Breast epithelium (tissue), 4 donors: ENCODE results near the gene ADARB2. TPM values are rescaled to one million over a fixed set of nuclear protein-coding genes. Genes with fewer than 3 reads are reported as not detected.

Experiments
- DNase-seq, 2 donors: peaks; one replicate each; pipeline ENCODE4 v3.0.0-alpha.2; 2019; ENCODE audit warnings: low spot score in 2 of 2
- H3K27ac ChIP-seq, 2 donors: fragments of 200-600 bp; sonication (generic) in 1 of 2; one replicate each; pipeline ENCODE4 v1.5.1; 2016 to 2019; ENCODE audit warnings: mild to moderate bottlenecking in 1 of 2
- H3K27me3 ChIP-seq, 2 donors: fragments of 200-600 bp; sonication (generic) in 1 of 2; one replicate each; pipeline versions ENCODE4 v1.5.1 to v1.6.0; 2017 to 2019; ENCODE audit warnings: control low read depth in 1 of 2, mild to moderate bottlenecking in 1 of 2
- H3K36me3 ChIP-seq: fragments of 200-600 bp; one replicate; pipeline ENCODE4 v1.5.1; 2019
- H3K4me1 ChIP-seq, 2 donors: fragments of 200-600 bp; sonication (generic); one replicate each; pipeline ENCODE4 v1.5.1; 2016 to 2019; ENCODE audit warnings: control low read depth in 1 of 2
- H3K4me3 ChIP-seq, 3 donors: fragments of 200-600 bp; sonication (generic); 1 replicate in 2 of 3; 2 replicates in 1 of 3; pipeline ENCODE4 v1.5.1; 2016 to 2019; ENCODE audit warnings: mild to moderate bottlenecking in 3 of 3, moderate library complexity in 2 of 3
- H3K9me3 ChIP-seq, 2 donors: fragments of 200-600 bp; sonication (generic) in 1 of 2; one replicate each; pipeline ENCODE4 v1.5.1; 2016 to 2019; ENCODE audit warnings: control low read depth in 1 of 2
- POLR2A ChIP-seq: fragments of 450-650 bp; IDR thresholded peaks from one replicate; pipeline ENCODE4 v1.6.1; 2016; ENCODE audit warnings: antibody characterized with exemption, mild to moderate bottlenecking, moderate library complexity
- POLR2AphosphoS5 ChIP-seq, 3 donors: sonication (generic); formaldehyde crosslinking; IDR thresholded peaks; one replicate each; pipeline ENCODE4 v1.6.1; 2017; ENCODE audit warnings: antibody characterized with exemption in 3 of 3
- intact Hi-C: fragments of 100-400 bp; cut with DNase I; formaldehyde crosslinking; loops from one replicate; pipeline ENCODE4 v1.15.1; 2023; ENCODE audit warnings: low total_unique reads
- total RNA-seq, 3 donors: library from RNA; depleted of rRNA; stranded (reverse); fragments of >200 nt; gene quantifications; one replicate each; pipeline ENCODE4 v1.1.0, GENCODE V29; 2016
- TF ChIP-seq, protein P1 (sequence below), 3 donors: fragments of 450-650 bp; IDR thresholded peaks; one replicate each; pipeline ENCODE4 v1.5.1; 2016 to 2017; ENCODE audit warnings: antibody characterized with exemption in 3 of 3, mild to moderate bottlenecking in 3 of 3, moderate library complexity in 3 of 3

The ADARB2 gene
- total RNA-seq, 3 donors from 2014 or later: 0.32 to 3.9 (median 2.0) TPM

DNA sequence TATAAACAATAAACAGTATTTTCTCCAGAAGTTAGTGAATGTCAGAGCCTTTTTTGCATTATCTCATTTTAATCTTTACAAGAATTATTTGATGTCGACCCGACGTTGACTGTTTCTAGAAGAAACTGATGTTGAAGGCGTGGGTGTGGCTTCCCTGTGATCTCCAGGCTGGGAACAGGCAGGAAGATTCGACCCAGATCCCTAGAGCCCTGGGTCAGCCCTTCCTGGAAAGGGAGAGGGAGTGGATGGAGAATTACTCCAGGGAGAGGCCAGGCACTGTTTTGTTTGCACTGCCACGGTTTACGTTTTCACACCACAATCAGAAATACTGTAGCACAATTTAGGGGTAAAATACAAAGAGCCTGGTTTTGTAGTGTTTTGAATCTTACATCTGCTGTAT is 133.1 kb downstream of the ADARB2 start:
- Histone ChIP-seq H3K36me3 (no peaks in the 10 kb centered on the region), H3K4me1 (no peaks in the 10 kb centered on the region), H3K4me3 (no peak overlapping the region), H3K27me3 (peaks cover 0 to 40% of the 10 kb centered on the region in 2 donors), H3K9me3 (no peaks in the 10 kb centered on the region), H3K27ac (no peak overlapping the region)
- DNase-seq: no peak
- TF ChIP-seq POLR2A (no peak), POLR2AphosphoS5 (IDR thresholded peaks at IDR 0.05) (no peak)
- TF ChIP-seq, protein P1, sequence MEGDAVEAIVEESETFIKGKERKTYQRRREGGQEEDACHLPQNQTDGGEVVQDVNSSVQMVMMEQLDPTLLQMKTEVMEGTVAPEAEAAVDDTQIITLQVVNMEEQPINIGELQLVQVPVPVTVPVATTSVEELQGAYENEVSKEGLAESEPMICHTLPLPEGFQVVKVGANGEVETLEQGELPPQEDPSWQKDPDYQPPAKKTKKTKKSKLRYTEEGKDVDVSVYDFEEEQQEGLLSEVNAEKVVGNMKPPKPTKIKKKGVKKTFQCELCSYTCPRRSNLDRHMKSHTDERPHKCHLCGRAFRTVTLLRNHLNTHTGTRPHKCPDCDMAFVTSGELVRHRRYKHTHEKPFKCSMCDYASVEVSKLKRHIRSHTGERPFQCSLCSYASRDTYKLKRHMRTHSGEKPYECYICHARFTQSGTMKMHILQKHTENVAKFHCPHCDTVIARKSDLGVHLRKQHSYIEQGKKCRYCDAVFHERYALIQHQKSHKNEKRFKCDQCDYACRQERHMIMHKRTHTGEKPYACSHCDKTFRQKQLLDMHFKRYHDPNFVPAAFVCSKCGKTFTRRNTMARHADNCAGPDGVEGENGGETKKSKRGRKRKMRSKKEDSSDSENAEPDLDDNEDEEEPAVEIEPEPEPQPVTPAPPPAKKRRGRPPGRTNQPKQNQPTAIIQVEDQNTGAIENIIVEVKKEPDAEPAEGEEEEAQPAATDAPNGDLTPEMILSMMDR (IDR thresholded peaks at IDR 0.05): no peak
- intact Hi-C loops: no loop called here

DNA sequence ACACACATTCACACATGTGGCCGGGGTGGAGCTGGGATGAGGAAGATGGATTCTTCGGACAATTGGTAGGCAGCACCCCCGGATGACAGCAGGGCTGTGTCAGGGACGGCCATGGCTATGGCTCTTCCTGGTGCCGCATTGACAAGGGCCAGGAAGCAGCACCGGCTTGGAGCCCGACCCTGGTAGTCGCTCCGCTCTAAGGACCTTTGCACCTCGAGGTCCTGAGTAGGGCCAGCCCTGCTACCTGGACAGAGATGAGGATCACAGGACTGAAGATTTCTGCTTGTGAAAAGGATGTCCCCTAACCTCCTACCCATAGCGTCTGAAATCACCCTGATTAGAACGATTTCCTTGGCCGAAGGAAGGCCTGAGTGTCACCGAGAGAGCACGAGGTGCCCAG is 134.1 kb downstream of the ADARB2 start:
- H3K27ac ChIP-seq: no peak overlapping the region
- no peaks in the 10 kb centered on the region for H3K4me1 ChIP-seq
- no peaks in the 10 kb centered on the region for H3K36me3 ChIP-seq
- no peak for DNase-seq
- no peaks in the 10 kb centered on the region for H3K9me3 ChIP-seq
- intact Hi-C loops: no loop called here
- H3K4me3 ChIP-seq: no peak overlapping the region
- no peak for TF ChIP-seq POLR2A
- TF ChIP-seq, protein P1 (IDR thresholded peaks at IDR 0.05): no peak
- TF ChIP-seq POLR2AphosphoS5 (IDR thresholded peaks at IDR 0.05): no peak
- peaks cover 0 to 30% of the 10 kb centered on the region in 2 donors for H3K27me3 ChIP-seq

DNA sequence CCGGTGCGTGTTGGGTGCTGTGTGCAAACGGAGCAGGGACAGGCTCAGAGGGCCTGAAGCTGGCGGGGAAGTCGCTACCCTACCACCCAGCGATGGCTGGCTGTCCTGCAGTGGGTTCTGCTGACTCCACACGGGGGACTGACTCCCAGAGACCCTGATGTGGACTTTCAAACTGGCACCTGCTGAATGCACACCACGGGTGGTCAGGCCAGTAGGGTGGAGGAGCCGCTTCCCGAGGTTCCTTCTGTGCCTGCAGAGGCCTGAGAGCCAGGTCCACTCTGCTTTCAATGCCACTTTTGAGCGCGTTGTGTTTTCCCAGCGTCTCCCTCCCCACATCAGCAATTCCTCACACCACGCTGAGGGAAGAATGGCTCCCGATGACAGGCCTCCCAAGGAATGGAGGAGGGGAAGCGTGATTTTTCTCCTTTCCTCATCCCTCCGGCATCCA is 135.3 kb downstream of the ADARB2 start:
- Histone ChIP-seq H3K4me1 (no peaks in the 10 kb centered on the region), H3K27me3 (peaks cover 0 to 21% of the 10 kb centered on the region in 2 donors), H3K27ac (no peak overlapping the region), H3K36me3 (no peaks in the 10 kb centered on the region), H3K9me3 (no peaks in the 10 kb centered on the region), H3K4me3 (no peak overlapping the region)
- TF ChIP-seq POLR2AphosphoS5 (IDR thresholded peaks at IDR 0.05) (no peak), POLR2A (no peak)
- TF ChIP-seq, protein P1 (IDR thresholded peaks at IDR 0.05): no peak
- DNase-seq: no peak
- intact Hi-C loops: no loop called here

- no peak for DNase-seq
- intact Hi-C loops: no loop called here
- no peak for TF ChIP-seq POLR2A
- TF ChIP-seq, protein P1 (IDR thresholded peaks at IDR 0.05): no peak
- TF ChIP-seq POLR2AphosphoS5 (IDR thresholded peaks at IDR 0.05): no peak
- H3K9me3 ChIP-seq: no peaks in the 10 kb centered on the region
- H3K27me3 ChIP-seq: peaks cover 0 to 17% of the 10 kb centered on the region in 2 donors
- H3K27ac ChIP-seq: no peak overlapping the region
- H3K4me1 ChIP-seq: no peaks in the 10 kb centered on the region
- peak overlapping the region in 2 of 3 donors; percentile 2 to 15 for H3K4me3 ChIP-seq
- H3K36me3 ChIP-seq: no peaks in the 10 kb centered on the region
Observed at GRCh38 chr10:1601406-1601805, 135.9 kb downstream of the ADARB2 start.

- no peaks in the 10 kb centered on the region for H3K36me3 ChIP-seq
- H3K27me3 ChIP-seq: peaks cover 0 to 15% of the 10 kb centered on the region in 2 donors
- intact Hi-C loops: no loop called here
- no peak overlapping the region for H3K27ac ChIP-seq
- DNase-seq: peak in 1 of 2 donors; percentile 49
- TF ChIP-seq, protein P1 (IDR thresholded peaks at IDR 0.05): no peak
- TF ChIP-seq POLR2AphosphoS5 (IDR thresholded peaks at IDR 0.05) (no peak), POLR2A (no peak)
- peak overlapping the region in 2 of 3 donors; percentile 2 to 15 for H3K4me3 ChIP-seq
- H3K9me3 ChIP-seq: no peaks in the 10 kb centered on the region
- no peaks in the 10 kb centered on the region for H3K4me1 ChIP-seq
Observed at GRCh38 chr10:1600861-1601260, 136.5 kb downstream of the ADARB2 start.
